Cardiac muscle cell (in vitro differentiated cells and primary cell): Measurements from ENCODE around the gene GAST. TPM values are rescaled to one million over a fixed set of nuclear protein-coding genes. Genes with fewer than 3 reads are reported as not detected.

Experiments used
- DNase-seq, 2 donors: peaks; one replicate each; pipeline versions ENCODE4 v3.0.0 to v3.0.0-alpha.2; 2010 to 2017; ENCODE audit warnings: low read depth in 1 of 2, low spot score in 1 of 2
- H3K27ac ChIP-seq: fragments of 200-600 bp; sonication (generic); 2 replicates; pipeline ENCODE4 v1.5.1; 2016
- H3K27me3 ChIP-seq: fragments of 200-600 bp; sonication (generic); 2 replicates; pipeline ENCODE4 v1.6.0; 2016; ENCODE audit warnings: control low read depth
- H3K36me3 ChIP-seq: fragments of 200-600 bp; sonication (generic); 2 replicates; pipeline ENCODE4 v1.5.1; 2016; ENCODE audit warnings: control low read depth
- H3K4me1 ChIP-seq: fragments of 200-600 bp; sonication (generic); 2 replicates; pipeline ENCODE4 v1.8.1; 2017; ENCODE audit warnings: low read depth, mild to moderate bottlenecking, mixed run types
- H3K4me3 ChIP-seq: fragments of 200-600 bp; sonication (generic); 2 replicates; pipeline ENCODE4 v1.5.1; 2016; ENCODE audit warnings: mild to moderate bottlenecking
- H3K9me3 ChIP-seq: fragments of 200-600 bp; sonication (generic); 2 replicates; pipeline ENCODE4 v1.5.1; 2017; ENCODE audit warnings: low read depth, mild to moderate bottlenecking, control low read depth
- CTCF ChIP-seq: IDR thresholded peaks from 2 replicates; pipeline ENCODE4 v1.5.1; 2012; ENCODE audit warnings: low read depth, mild to moderate bottlenecking, low read length
- polyA plus RNA-seq: library from polyadenylated mRNA; unstranded; fragments of >200 nt; fragmentation: Nextera tagmentation; extraction: Ambion mirVana; gene quantifications from 2 replicates; pipeline ENCODE4 v1.2.1, GENCODE V29; 2016
- total RNA-seq: library from RNA; depleted of rRNA; stranded (reverse); fragments of >200 nt; gene quantifications from 2 replicates; pipeline ENCODE4 v1.2.3, GENCODE V29; 2016

The GAST gene
- total and polyA plus RNA-seq, 2 experiments from 2014 or later, result not detected

- Histone ChIP-seq H3K27me3 (no peaks in the 10 kb centered on the region), H3K36me3 (no peaks in the 10 kb centered on the region), H3K4me3 (no peak overlapping the region), H3K9me3 (no peaks in the 10 kb centered on the region), H3K27ac (no peak overlapping the region), H3K4me1 (no peaks in the 10 kb centered on the region)
- TF ChIP-seq CTCF, result no peak
- no peak for DNase-seq
Observed at GRCh38 chr17:41702712-41703111, 9.4 kb upstream of the GAST start.

DNA sequence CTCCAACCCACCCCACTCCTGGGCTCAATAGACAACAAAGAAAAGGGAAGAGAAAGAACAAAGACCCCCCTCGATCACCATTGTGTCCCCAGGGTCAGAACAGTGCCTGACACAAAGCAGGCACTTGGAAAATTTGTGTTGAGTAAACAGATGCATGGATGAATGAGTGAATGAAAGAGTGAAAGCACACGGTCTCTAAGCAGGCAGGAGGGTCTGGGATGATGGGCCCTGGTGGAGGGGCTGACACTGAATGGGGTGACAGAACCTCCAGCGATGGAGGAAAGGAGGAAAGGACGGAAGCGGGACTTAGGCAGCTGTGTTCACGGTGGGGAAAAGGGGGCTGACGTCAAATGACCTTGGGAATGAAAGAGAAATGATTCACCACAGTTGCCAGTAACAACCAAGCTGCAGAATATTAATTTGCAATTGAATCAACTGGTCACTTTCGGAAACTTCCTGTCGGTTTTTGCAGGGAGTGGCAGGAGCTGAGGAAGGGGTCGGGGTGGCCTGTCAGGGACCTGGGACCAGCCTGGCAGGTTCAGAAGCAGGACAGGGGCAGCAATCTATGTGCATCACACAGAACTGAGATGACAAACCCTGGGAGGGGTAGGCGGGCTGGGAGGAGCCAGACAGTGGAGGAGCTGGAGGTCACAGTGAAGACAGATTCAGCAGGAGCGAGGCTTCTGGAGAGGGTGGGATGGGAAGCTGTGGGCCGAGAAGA is 6.7 kb upstream of the GAST start:
- Histone ChIP-seq H3K27me3 (peaks cover 8% of the 10 kb centered on the region), H3K27ac (no peak overlapping the region), H3K4me3 (no peak overlapping the region), H3K4me1 (no peaks in the 10 kb centered on the region), H3K9me3 (no peaks in the 10 kb centered on the region), H3K36me3 (no peaks in the 10 kb centered on the region)
- TF ChIP-seq CTCF, result no peak
- DNase-seq, result peak in 1 of 2 donors; percentile 49

DNA sequence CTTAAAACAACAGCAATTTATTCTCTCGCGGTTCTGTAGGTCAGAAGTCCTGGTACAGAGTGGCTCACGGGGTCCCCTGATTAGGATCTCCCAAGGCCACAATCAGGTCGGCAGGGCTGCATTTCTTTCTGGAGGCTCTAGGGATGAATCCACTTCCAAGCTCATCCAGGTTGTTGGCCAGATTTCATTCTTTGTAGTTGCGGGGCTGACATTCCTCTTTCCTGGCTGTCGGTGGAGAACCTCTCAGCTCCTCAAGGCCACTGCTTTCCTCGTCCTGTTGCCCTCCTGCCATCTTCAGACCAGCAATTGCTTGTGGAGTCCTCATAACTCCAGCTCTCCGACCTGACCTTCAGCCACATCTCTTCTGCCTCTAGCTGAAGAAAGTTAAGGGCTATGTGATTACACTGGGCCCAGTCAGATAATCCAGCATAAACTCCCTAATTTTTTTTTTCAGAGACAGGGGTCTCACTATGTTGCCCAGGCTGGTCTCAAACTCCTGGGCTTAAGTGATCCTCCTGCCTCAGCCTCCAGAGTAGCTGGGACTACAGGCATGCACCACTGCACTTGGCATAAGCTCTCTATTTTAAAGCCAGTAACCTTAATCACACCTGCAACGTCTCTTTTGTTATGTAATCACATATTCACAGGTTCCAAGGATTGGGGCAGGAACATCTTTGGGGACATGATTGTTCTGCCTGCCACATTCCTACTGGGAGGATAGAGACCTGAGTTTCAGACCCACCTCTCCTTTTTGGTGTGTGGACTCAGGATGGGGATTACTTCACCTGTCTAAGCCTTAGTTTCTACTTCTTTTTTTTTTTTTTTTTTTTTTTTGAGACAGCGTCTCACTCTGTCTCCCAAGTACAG is 4.1 kb upstream of the GAST start:
- H3K4me1 ChIP-seq, result no peaks in the 10 kb centered on the region
- H3K36me3 ChIP-seq, result no peaks in the 10 kb centered on the region
- DNase-seq, result no peak
- H3K27me3 ChIP-seq, result peaks cover 26% of the 10 kb centered on the region
- H3K27ac ChIP-seq, result no peak overlapping the region
- H3K4me3 ChIP-seq, result no peak overlapping the region
- no peaks in the 10 kb centered on the region for H3K9me3 ChIP-seq
- no peak for TF ChIP-seq CTCF

GRCh38 chr17:41710472-41711090 is 1.6 kb upstream of the GAST start:
- H3K27me3 ChIP-seq, result peaks cover 26% of the 10 kb centered on the region
- no peaks in the 10 kb centered on the region for H3K9me3 ChIP-seq
- H3K36me3 ChIP-seq, result no peaks in the 10 kb centered on the region
- DNase-seq, result peak in 1 of 2 donors; percentile 66
- no peak for TF ChIP-seq CTCF
- H3K27ac ChIP-seq, result no peak overlapping the region
- no peak overlapping the region for H3K4me3 ChIP-seq
- H3K4me1 ChIP-seq, result no peaks in the 10 kb centered on the region

DNA sequence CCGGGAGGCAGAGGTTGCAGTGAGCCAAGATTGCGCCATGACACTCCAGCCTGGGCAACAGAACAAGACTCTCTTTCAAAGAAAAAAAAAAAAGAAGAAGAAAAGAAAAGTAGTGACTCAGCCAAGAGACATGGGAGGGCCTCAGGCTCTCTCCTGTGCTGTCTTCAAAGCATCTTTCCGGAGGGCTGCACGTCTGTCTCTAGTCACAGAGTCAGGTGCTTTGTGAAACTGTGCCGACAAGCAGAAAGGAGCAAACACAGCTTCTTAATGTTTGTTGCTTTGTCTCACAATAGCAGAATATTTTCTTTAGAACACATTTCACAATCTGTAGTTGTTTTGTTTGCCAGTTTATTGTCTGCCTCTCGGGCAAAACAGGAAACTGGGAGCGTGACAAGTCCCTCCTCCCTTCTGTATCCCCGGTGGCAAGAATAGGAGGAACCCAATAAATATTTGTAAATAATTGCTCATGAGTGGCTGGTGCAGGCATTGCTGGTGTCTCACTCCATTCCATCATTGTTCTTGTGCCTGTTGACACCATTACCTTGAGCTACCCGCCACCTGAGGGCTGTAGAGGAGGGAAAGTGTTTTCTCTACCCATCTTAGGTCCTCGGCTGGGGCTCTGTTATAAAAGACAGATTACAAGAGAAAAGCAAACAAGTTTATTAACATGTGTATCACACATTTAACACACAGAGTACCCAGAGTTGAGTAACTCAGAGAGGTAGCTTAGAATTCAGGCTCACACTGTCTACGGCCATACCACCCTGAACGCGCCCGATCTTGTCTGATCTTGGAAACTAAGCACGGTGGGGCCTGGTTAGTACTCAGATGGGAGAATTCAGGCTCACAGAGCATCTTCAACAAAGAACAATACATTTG is 5.5 kb downstream of the GAST start:
- Histone ChIP-seq H3K36me3 (no peaks in the 10 kb centered on the region), H3K4me1 (no peaks in the 10 kb centered on the region), H3K4me3 (no peak overlapping the region), H3K27ac (no peak overlapping the region), H3K9me3 (no peaks in the 10 kb centered on the region), H3K27me3 (no peaks in the 10 kb centered on the region)
- peak in 1 of 2 donors; percentile 55 for DNase-seq
- TF ChIP-seq CTCF, result no peak
